NCI-H2029 (cell line): ENCODE results near the gene RPS15A.
"Not testable (repeated sequence)": the region's sequence is repeated elsewhere in the genome, so short reads cannot be mapped to it uniquely, and the experiment has no call there.

ENCODE experiments used
- DNase-seq: peaks from one replicate; lab custom pipeline; 2025; lab: John Stamatoyannopoulos, UW

Gene RPS15A

DNA sequence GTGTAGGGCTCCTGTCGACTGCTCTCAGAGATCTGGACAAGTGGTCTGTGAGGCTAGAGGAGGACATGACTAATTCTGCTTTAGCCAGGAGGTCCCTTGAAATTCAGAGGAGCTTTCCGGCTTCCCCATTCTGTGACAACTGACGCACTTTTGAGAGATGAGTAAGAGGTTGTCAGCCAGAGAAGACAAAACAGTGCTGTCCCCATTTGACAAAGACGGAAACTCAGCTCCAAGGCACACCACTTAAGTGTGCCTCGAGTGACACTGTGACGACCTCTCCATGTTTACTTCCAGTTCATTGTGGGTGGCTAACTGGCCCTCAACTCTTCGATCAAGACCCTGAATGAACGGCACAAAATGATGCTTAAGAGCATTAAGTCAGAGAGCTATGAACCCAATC lies 47.3 kb downstream of the RPS15A start:
- not testable (repeated sequence) for DNase-seq

DNA sequence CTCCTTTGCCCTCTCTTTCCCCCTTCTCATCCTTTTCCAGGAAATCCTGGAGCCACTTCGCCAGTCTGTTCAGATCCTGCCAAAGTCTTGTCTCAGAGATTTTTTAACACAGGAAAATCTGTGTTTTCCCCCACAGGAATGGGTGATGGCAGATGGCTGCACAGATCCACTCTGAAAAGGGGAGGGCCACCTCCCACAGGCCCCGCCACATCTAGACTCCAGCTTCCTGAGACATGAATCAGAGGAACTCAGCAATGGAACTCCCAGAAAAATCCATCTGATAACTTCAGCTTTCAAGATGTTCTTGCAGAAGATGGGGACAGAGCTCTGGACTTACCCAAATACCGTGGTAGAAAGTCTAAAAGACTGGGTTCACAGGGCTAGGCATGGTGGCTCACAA lies 50.1 kb downstream of the RPS15A start:
- not testable (repeated sequence) for DNase-seq

DNA sequence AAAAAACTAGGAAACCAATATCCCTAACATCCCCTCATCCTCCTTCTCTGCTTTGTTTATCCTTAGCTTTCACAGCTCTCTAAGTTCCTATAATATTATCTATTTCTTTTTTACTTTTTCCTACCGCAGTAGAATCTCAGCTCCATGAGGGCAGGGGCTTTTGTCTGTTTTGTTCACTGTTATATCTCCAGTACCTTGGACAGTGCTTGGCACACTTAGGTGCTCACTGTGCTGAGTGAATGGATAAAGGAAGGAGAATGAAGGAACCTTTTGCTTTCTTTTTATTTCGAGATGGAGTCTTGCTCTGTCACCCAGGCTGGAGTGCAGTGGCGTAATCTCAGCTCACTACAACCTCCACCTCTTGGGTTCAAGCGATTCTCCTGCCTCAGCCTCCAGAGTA lies 51.4 kb downstream of the RPS15A start:
- DNase-seq = not testable (repeated sequence)

DNA sequence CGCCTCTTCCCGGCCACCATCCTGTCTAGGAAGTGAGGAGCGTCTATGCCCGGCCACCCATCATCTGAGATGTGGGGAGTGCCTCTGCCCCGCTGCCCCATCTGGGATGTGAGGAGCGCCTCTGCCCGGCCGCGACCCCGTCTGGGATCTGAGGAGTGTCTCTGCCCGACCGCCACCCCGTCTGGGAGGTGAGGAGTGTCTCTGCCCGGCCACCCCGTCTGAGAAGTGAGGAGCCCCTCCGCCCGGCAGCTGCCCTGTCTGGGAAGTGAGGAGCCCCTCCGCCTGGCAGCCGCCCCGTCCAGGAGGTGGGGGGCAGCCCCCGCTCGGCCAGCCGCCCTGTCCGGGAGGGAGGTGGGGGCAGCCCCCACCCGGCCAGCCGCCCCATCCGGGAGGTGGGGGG lies 55.9 kb downstream of the RPS15A start:
- DNase-seq = not testable (repeated sequence)
